HepG2 (cell line): ENCODE measurements around the gene PFDN2. TPM values are rescaled to one million over a fixed set of nuclear protein-coding genes. Genes with fewer than 3 reads are reported as not detected.

Experiments used
- CBFB ChIP-seq: sonication (generic); formaldehyde crosslinking; IDR thresholded peaks from 2 replicates; pipeline ENCODE4 v1.4.0; 2020; ENCODE audit warnings: missing genetic modification reagents
- GABPA ChIP-seq, 2 experiments: IDR thresholded peaks; 2 replicates each; pipeline ENCODE4 v1.6.1; 2011 to 2016; ENCODE audit warnings: low read depth in 2 of 2, low read length in 1 of 2, missing biosample characterization in 1 of 2, missing genetic modification characterization in 1 of 2
- HDAC2 ChIP-seq: sonication (generic); formaldehyde crosslinking; IDR thresholded peaks from 2 replicates; pipeline ENCODE4 v1.4.0; 2020; ENCODE audit warnings: missing genetic modification reagents
- SAP130 ChIP-seq: IDR thresholded peaks from 2 replicates; pipeline ENCODE4 v1.6.1; 2016; ENCODE audit warnings: low read depth
- SMAD1 ChIP-seq: sonication (generic); formaldehyde crosslinking; IDR thresholded peaks from 2 replicates; pipeline ENCODE4 v1.4.0; 2020; ENCODE audit warnings: missing genetic modification reagents, low read depth, mild to moderate bottlenecking, borderline replicate concordance
- SMAD3 ChIP-seq: sonication (generic); formaldehyde crosslinking; IDR thresholded peaks from 2 replicates; pipeline ENCODE4 v1.4.0; 2020; ENCODE audit warnings: missing genetic modification reagents
- XRCC5 ChIP-seq: fragments of 200-400 bp; formaldehyde crosslinking; optimal IDR thresholded peaks from 2 replicates; pipeline ENCODE3; 2017; ENCODE audit warnings: mild to moderate bottlenecking, low read length
- ZBTB38 ChIP-seq: sonication (generic); formaldehyde crosslinking; IDR thresholded peaks from 2 replicates; pipeline ENCODE4 v1.5.1; 2020; ENCODE audit warnings: mild to moderate bottlenecking, missing genetic modification reagents
- ZNF253 ChIP-seq: sonication (generic); formaldehyde crosslinking; IDR thresholded peaks from 2 replicates; pipeline ENCODE4 v1.8.0; 2022; ENCODE audit warnings: mild to moderate bottlenecking, missing genetic modification reagents, borderline replicate concordance
- ZNF737 ChIP-seq: sonication (generic); formaldehyde crosslinking; IDR thresholded peaks from 2 replicates; pipeline ENCODE4 v1.5.0; 2020; ENCODE audit warnings: missing genetic modification reagents, mild to moderate bottlenecking, borderline replicate concordance
- polyA plus RNA-seq, 8 experiments: library from polyadenylated mRNA; depleted of rRNA in 3 of 8; stranded (reverse) in 7 of 8; unstranded in 1 of 8; fragments of >200 nt; fragmentation: Illumina TruSeq in 4 of 8; extraction: Trizol in 4 of 8; gene quantifications; 2 replicates each; pipeline versions ENCODE4 v1.2.1 to v1.2.3, GENCODE V29; 2011 to 2016; ENCODE audit warnings: low read depth in 4 of 8, missing spikeins in 1 of 8, mixed read lengths in 1 of 8; ENCODE audit not compliant: insufficient read depth in 1 of 8
- total RNA-seq, 5 experiments: library from RNA; depleted of rRNA; stranded (reverse); fragments of >200 nt; fragmentation: Illumina TruSeq; extraction: Trizol; gene quantifications; 2 replicates each; pipeline ENCODE4 v1.2.3, GENCODE V29; 2016; ENCODE audit warnings: low read depth in 1 of 5
- TF ChIP-seq, protein P1 (sequence below): sonication (generic); formaldehyde crosslinking; IDR thresholded peaks from 2 replicates; pipeline ENCODE4 v1.5.1; 2020; ENCODE audit warnings: mild to moderate bottlenecking, missing genetic modification reagents, moderate library complexity
- TF ChIP-seq, protein P2 (sequence below): sonication (generic); formaldehyde crosslinking; IDR thresholded peaks from 2 replicates; pipeline ENCODE4 v1.4.0; 2020; ENCODE audit warnings: missing genetic modification reagents
- TF ChIP-seq, protein P3 (sequence below): sonication (generic); formaldehyde crosslinking; IDR thresholded peaks from 2 replicates; pipeline ENCODE4 v1.8.0; 2022; ENCODE audit warnings: missing genetic modification reagents, mild to moderate bottlenecking, moderate library complexity, borderline replicate concordance
- TF ChIP-seq, protein P4 (sequence below): sonication (generic); formaldehyde crosslinking; IDR thresholded peaks from 2 replicates; pipeline ENCODE4 v1.4.0; 2020; ENCODE audit warnings: mild to moderate bottlenecking, missing genetic modification reagents

Gene PFDN2
- total and polyA plus RNA-seq, 2 of the 13 experiments (the other 11 are each of a cell fraction or from before 2014, with no cell fraction given), result 62.6 to 63.6 TPM

DNA sequence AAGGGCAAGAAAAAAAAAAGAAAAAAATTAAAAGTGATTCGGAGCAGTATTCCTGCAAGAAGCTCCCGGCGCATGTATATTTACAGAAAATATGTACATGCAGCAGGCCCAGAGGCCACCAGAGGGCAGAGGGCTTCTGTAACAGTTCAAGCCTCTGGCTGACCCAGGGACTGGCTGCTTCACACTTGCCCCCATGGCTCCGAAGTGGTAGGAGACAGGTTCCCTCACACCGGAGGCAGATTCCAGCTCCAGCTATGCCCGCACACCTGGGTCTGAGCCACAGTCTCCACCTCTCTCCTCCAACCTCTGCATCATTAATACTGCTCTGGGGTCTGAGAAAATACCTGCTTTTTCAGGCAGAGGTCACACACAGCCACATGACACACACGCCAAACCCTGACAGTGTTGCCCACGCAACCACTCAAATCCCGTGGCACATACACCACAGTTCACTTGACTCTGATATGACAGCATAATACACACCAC is 45.9 kb downstream of the PFDN2 start (continued):
- no peak for TF ChIP-seq HDAC2
- TF ChIP-seq ZNF253 (CRISPR knock-in tag), result no peak
- TF ChIP-seq, protein P1, sequence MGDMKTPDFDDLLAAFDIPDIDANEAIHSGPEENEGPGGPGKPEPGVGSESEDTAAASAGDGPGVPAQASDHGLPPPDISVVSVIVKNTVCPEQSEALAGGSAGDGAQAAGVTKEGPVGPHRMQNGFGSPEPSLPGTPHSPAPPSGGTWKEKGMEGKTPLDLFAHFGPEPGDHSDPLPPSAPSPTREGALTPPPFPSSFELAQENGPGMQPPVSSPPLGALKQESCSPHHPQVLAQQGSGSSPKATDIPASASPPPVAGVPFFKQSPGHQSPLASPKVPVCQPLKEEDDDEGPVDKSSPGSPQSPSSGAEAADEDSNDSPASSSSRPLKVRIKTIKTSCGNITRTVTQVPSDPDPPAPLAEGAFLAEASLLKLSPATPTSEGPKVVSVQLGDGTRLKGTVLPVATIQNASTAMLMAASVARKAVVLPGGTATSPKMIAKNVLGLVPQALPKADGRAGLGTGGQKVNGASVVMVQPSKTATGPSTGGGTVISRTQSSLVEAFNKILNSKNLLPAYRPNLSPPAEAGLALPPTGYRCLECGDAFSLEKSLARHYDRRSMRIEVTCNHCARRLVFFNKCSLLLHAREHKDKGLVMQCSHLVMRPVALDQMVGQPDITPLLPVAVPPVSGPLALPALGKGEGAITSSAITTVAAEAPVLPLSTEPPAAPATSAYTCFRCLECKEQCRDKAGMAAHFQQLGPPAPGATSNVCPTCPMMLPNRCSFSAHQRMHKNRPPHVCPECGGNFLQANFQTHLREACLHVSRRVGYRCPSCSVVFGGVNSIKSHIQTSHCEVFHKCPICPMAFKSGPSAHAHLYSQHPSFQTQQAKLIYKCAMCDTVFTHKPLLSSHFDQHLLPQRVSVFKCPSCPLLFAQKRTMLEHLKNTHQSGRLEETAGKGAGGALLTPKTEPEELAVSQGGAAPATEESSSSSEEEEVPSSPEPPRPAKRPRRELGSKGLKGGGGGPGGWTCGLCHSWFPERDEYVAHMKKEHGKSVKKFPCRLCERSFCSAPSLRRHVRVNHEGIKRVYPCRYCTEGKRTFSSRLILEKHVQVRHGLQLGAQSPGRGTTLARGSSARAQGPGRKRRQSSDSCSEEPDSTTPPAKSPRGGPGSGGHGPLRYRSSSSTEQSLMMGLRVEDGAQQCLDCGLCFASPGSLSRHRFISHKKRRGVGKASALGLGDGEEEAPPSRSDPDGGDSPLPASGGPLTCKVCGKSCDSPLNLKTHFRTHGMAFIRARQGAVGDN (CRISPR knock-in tag), result no peak; the same call in 1 of the 2 replicates
- TF ChIP-seq SMAD1 (CRISPR knock-in tag), result 0 out of 2 replicates have a peak, but pooled peaks have one; percentile 59
- TF ChIP-seq, protein P2, sequence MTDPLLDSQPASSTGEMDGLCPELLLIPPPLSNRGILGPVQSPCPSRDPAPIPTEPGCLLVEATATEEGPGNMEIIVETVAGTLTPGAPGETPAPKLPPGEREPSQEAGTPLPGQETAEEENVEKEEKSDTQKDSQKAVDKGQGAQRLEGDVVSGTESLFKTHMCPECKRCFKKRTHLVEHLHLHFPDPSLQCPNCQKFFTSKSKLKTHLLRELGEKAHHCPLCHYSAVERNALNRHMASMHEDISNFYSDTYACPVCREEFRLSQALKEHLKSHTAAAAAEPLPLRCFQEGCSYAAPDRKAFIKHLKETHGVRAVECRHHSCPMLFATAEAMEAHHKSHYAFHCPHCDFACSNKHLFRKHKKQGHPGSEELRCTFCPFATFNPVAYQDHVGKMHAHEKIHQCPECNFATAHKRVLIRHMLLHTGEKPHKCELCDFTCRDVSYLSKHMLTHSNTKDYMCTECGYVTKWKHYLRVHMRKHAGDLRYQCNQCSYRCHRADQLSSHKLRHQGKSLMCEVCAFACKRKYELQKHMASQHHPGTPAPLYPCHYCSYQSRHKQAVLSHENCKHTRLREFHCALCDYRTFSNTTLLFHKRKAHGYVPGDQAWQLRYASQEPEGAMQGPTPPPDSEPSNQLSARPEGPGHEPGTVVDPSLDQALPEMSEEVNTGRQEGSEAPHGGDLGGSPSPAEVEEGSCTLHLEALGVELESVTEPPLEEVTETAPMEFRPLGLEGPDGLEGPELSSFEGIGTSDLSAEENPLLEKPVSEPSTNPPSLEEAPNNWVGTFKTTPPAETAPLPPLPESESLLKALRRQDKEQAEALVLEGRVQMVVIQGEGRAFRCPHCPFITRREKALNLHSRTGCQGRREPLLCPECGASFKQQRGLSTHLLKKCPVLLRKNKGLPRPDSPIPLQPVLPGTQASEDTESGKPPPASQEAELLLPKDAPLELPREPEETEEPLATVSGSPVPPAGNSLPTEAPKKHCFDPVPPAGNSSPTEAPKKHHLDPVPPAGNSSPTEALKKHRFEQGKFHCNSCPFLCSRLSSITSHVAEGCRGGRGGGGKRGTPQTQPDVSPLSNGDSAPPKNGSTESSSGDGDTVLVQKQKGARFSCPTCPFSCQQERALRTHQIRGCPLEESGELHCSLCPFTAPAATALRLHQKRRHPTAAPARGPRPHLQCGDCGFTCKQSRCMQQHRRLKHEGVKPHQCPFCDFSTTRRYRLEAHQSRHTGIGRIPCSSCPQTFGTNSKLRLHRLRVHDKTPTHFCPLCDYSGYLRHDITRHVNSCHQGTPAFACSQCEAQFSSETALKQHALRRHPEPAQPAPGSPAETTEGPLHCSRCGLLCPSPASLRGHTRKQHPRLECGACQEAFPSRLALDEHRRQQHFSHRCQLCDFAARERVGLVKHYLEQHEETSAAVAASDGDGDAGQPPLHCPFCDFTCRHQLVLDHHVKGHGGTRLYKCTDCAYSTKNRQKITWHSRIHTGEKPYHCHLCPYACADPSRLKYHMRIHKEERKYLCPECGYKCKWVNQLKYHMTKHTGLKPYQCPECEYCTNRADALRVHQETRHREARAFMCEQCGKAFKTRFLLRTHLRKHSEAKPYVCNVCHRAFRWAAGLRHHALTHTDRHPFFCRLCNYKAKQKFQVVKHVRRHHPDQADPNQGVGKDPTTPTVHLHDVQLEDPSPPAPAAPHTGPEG (CRISPR knock-in tag), result no peak; the same call in 1 of the 2 replicates
- no peak; the same call in 1 of the 2 replicates for TF ChIP-seq ZBTB38 (CRISPR knock-in tag)
- TF ChIP-seq SMAD3 (CRISPR knock-in tag), result no peak
- TF ChIP-seq, protein P3, sequence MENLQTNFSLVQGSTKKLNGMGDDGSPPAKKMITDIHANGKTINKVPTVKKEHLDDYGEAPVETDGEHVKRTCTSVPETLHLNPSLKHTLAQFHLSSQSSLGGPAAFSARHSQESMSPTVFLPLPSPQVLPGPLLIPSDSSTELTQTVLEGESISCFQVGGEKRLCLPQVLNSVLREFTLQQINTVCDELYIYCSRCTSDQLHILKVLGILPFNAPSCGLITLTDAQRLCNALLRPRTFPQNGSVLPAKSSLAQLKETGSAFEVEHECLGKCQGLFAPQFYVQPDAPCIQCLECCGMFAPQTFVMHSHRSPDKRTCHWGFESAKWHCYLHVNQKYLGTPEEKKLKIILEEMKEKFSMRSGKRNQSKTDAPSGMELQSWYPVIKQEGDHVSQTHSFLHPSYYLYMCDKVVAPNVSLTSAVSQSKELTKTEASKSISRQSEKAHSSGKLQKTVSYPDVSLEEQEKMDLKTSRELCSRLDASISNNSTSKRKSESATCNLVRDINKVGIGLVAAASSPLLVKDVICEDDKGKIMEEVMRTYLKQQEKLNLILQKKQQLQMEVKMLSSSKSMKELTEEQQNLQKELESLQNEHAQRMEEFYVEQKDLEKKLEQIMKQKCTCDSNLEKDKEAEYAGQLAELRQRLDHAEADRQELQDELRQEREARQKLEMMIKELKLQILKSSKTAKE (CRISPR knock-in tag), result no peak
- TF ChIP-seq, protein P4, sequence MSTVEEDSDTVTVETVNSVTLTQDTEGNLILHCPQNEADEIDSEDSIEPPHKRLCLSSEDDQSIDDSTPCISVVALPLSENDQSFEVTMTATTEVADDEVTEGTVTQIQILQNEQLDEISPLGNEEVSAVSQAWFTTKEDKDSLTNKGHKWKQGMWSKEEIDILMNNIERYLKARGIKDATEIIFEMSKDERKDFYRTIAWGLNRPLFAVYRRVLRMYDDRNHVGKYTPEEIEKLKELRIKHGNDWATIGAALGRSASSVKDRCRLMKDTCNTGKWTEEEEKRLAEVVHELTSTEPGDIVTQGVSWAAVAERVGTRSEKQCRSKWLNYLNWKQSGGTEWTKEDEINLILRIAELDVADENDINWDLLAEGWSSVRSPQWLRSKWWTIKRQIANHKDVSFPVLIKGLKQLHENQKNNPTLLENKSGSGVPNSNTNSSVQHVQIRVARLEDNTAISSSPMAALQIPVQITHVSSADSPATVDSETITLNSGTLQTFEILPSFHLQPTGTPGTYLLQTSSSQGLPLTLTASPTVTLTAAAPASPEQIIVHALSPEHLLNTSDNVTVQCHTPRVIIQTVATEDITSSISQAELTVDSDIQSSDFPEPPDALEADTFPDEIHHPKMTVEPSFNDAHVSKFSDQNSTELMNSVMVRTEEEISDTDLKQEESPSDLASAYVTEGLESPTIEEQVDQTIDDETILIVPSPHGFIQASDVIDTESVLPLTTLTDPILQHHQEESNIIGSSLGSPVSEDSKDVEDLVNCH, result no peak
- peak; percentile 32 for TF ChIP-seq SAP130 (CRISPR knock-in tag)
- no peak for TF ChIP-seq ZNF737 (CRISPR knock-in tag)
- no peak for TF ChIP-seq GABPA (IDR thresholded peaks at IDR 0.05; ENCODE audit: low read depth, low read length)
- TF ChIP-seq GABPA (CRISPR knock-in tag; IDR thresholded peaks at IDR 0.05; ENCODE audit: low read depth), result no peak
- TF ChIP-seq CBFB (CRISPR knock-in tag), result no peak
- TF ChIP-seq XRCC5, result peak; percentile 31
